Breast epithelium (tissue), 4 donors: ENCODE data around the gene SH3TC1. TPM values are rescaled to one million over a fixed set of nuclear protein-coding genes. Genes with fewer than 3 reads are reported as not detected.

Experiments used
- DNase-seq, 2 donors: peaks; one replicate each; pipeline ENCODE4 v3.0.0-alpha.2; 2019; ENCODE audit warnings: low spot score in 2 of 2
- H3K27ac ChIP-seq, 2 donors: fragments of 200-600 bp; sonication (generic) in 1 of 2; one replicate each; pipeline ENCODE4 v1.5.1; 2016 to 2019; ENCODE audit warnings: mild to moderate bottlenecking in 1 of 2
- H3K27me3 ChIP-seq, 2 donors: fragments of 200-600 bp; sonication (generic) in 1 of 2; one replicate each; pipeline versions ENCODE4 v1.5.1 to v1.6.0; 2017 to 2019; ENCODE audit warnings: control low read depth in 1 of 2, mild to moderate bottlenecking in 1 of 2
- H3K36me3 ChIP-seq: fragments of 200-600 bp; one replicate; pipeline ENCODE4 v1.5.1; 2019
- H3K4me1 ChIP-seq, 2 donors: fragments of 200-600 bp; sonication (generic); one replicate each; pipeline ENCODE4 v1.5.1; 2016 to 2019; ENCODE audit warnings: control low read depth in 1 of 2
- H3K4me3 ChIP-seq, 3 donors: fragments of 200-600 bp; sonication (generic); 1 replicate in 2 of 3; 2 replicates in 1 of 3; pipeline ENCODE4 v1.5.1; 2016 to 2019; ENCODE audit warnings: mild to moderate bottlenecking in 3 of 3, moderate library complexity in 2 of 3
- H3K9me3 ChIP-seq, 2 donors: fragments of 200-600 bp; sonication (generic) in 1 of 2; one replicate each; pipeline ENCODE4 v1.5.1; 2016 to 2019; ENCODE audit warnings: control low read depth in 1 of 2
- CTCF ChIP-seq, 3 donors: fragments of 450-650 bp; IDR thresholded peaks; one replicate each; pipeline ENCODE4 v1.5.1; 2016 to 2017; ENCODE audit warnings: antibody characterized with exemption in 3 of 3, mild to moderate bottlenecking in 3 of 3, moderate library complexity in 3 of 3
- POLR2A ChIP-seq: fragments of 450-650 bp; IDR thresholded peaks from one replicate; pipeline ENCODE4 v1.6.1; 2016; ENCODE audit warnings: antibody characterized with exemption, mild to moderate bottlenecking, moderate library complexity
- POLR2AphosphoS5 ChIP-seq, 3 donors: sonication (generic); formaldehyde crosslinking; IDR thresholded peaks; one replicate each; pipeline ENCODE4 v1.6.1; 2017; ENCODE audit warnings: antibody characterized with exemption in 3 of 3
- intact Hi-C: fragments of 100-400 bp; cut with DNase I; formaldehyde crosslinking; loops from one replicate; pipeline ENCODE4 v1.15.1; 2023; ENCODE audit warnings: low total_unique reads
- total RNA-seq, 3 donors: library from RNA; depleted of rRNA; stranded (reverse); fragments of >200 nt; gene quantifications; one replicate each; pipeline ENCODE4 v1.1.0, GENCODE V29; 2016

Gene SH3TC1
- total RNA-seq, 3 donors from 2014 or later: 16.4 to 28.8 (median 17.3) TPM

GRCh38 chr4:8228319-8229250 is 29.5 kb downstream of the SH3TC1 start:
- peak overlapping the region in 1 of 3 donors; percentile 35 for H3K4me3 ChIP-seq
- peak in 1 of 2 donors; percentile 73 for DNase-seq
- peaks cover 0 to 6% of the 10 kb centered on the region in 2 donors for H3K4me1 ChIP-seq
- no peaks in the 10 kb centered on the region for H3K9me3 ChIP-seq
- no peaks in the 10 kb centered on the region for H3K36me3 ChIP-seq
- no peaks in the 10 kb centered on the region for H3K27me3 ChIP-seq
- intact Hi-C loops: no loop called here
- TF ChIP-seq CTCF (IDR thresholded peaks at IDR 0.05): no peak
- TF ChIP-seq POLR2AphosphoS5 (IDR thresholded peaks at IDR 0.05): peak in 1 of 3 donors; percentile 38
- TF ChIP-seq POLR2A: no peak
- peak overlapping the region; percentile 17 to 68 for H3K27ac ChIP-seq

- Histone ChIP-seq H3K36me3 (no peaks in the 10 kb centered on the region), H3K27me3 (no peaks in the 10 kb centered on the region), H3K4me3 (no peak overlapping the region), H3K4me1 (peaks cover 0 to 6% of the 10 kb centered on the region in 2 donors), H3K9me3 (no peaks in the 10 kb centered on the region), H3K27ac (peak overlapping the region in 1 of 2 donors; percentile 68)
- TF ChIP-seq CTCF (IDR thresholded peaks at IDR 0.05): no peak
- no peak for TF ChIP-seq POLR2A
- TF ChIP-seq POLR2AphosphoS5 (IDR thresholded peaks at IDR 0.05): no peak
- DNase-seq: no peak
- intact Hi-C loops: no loop called here
Observed at GRCh38 chr4:8229331-8229975, 30.4 kb downstream of the SH3TC1 start.

- H3K4me1 ChIP-seq: peaks cover 0 to 6% of the 10 kb centered on the region in 2 donors
- intact Hi-C loops: loop anchor here (1.0 kb wide), 1 partner anchor 25 kb away; no protein-coding TSS in a partner anchor
- H3K9me3 ChIP-seq: no peaks in the 10 kb centered on the region
- TF ChIP-seq CTCF (IDR thresholded peaks at IDR 0.05): no peak
- no peak for TF ChIP-seq POLR2A
- no peak for TF ChIP-seq POLR2AphosphoS5 (IDR thresholded peaks at IDR 0.05)
- no peak overlapping the region for H3K4me3 ChIP-seq
- no peaks in the 10 kb centered on the region for H3K36me3 ChIP-seq
- no peak overlapping the region for H3K27ac ChIP-seq
- no peak for DNase-seq
- H3K27me3 ChIP-seq: no peaks in the 10 kb centered on the region
Observed at GRCh38 chr4:8230033-8230432, 30.9 kb downstream of the SH3TC1 start.

- intact Hi-C loops: loop anchor here (1.0 kb wide), 1 partner anchor 26 kb away; no protein-coding TSS in a partner anchor
Observed at GRCh38 chr4:8230891-8231290, 31.8 kb downstream of the SH3TC1 start.

GRCh38 chr4:8231551-8232049 is 32.5 kb downstream of the SH3TC1 start:
- no peak for TF ChIP-seq POLR2A
- TF ChIP-seq POLR2AphosphoS5 (IDR thresholded peaks at IDR 0.05): no peak
- no peak for TF ChIP-seq CTCF (IDR thresholded peaks at IDR 0.05)
- Histone ChIP-seq H3K27ac (no peak overlapping the region), H3K4me1 (peaks cover 0 to 6% of the 10 kb centered on the region in 2 donors), H3K27me3 (no peaks in the 10 kb centered on the region), H3K9me3 (no peaks in the 10 kb centered on the region), H3K4me3 (no peak overlapping the region), H3K36me3 (no peaks in the 10 kb centered on the region)
- DNase-seq: no peak
- intact Hi-C loops: no loop called here

More at GRCh38 chr4:8230891-8231290, 31.8 kb downstream of the SH3TC1 start:
- no peak for DNase-seq
- Histone ChIP-seq H3K4me3 (no peak overlapping the region), H3K36me3 (no peaks in the 10 kb centered on the region), H3K4me1 (peaks cover 0 to 6% of the 10 kb centered on the region in 2 donors), H3K9me3 (no peaks in the 10 kb centered on the region), H3K27ac (no peak overlapping the region), H3K27me3 (no peaks in the 10 kb centered on the region)
- TF ChIP-seq POLR2AphosphoS5 (IDR thresholded peaks at IDR 0.05): no peak
